Kidney (tissue), 14 donors: ENCODE results near the gene LRRC1. TPM values are rescaled to one million over a fixed set of nuclear protein-coding genes. Genes with fewer than 3 reads are reported as not detected.

Experiments used
- DNase-seq, 5 donors: peaks; one replicate each; pipeline ENCODE4 v3.0.0-alpha.2; 2013 to 2020
- FAIRE-seq: peaks from 2 replicates; lab custom pipeline; 2012; peaks lifted over from hg19 to GRCh38; lab: Jason Lieb, UNC
- H3K27ac ChIP-seq, 2 donors: one replicate each; pipeline ENCODE4 v1.7.0; 2013; ENCODE audit warnings: low read depth in 2 of 2, low read length in 2 of 2, inconsistent platforms in 1 of 2
- H3K27me3 ChIP-seq: one replicate; pipeline ENCODE4 v1.7.1; 2013; ENCODE audit warnings: low read length, inconsistent platforms; ENCODE audit not compliant: control insufficient read depth, insufficient read depth
- H3K36me3 ChIP-seq, 3 donors: one replicate each; pipeline versions ENCODE4 v1.7.0 to v1.7.1; 2013; ENCODE audit warnings: low read length in 3 of 3, control low read depth in 1 of 3, inconsistent platforms in 1 of 3; ENCODE audit not compliant: insufficient read depth in 3 of 3, control insufficient read depth in 2 of 3
- H3K4me1 ChIP-seq, 3 donors: one replicate each; pipeline versions ENCODE4 v1.7.0 to v1.7.1; 2013; ENCODE audit warnings: low read length in 3 of 3, inconsistent platforms in 1 of 3, low read depth in 1 of 3; ENCODE audit not compliant: control insufficient read depth in 2 of 3, insufficient read depth in 2 of 3
- H3K4me3 ChIP-seq, 3 donors: one replicate each; pipeline versions ENCODE4 v1.7.0 to v1.8.1; 2013; ENCODE audit warnings: low read length in 3 of 3, control low read depth in 1 of 3, inconsistent platforms in 1 of 3
- H3K9ac ChIP-seq, 3 donors: one replicate each; pipeline versions ENCODE4 v1.7.0 to v1.7.1; 2013; ENCODE audit warnings: low read length in 3 of 3, control low read depth in 1 of 3, inconsistent platforms in 1 of 3
- H3K9me3 ChIP-seq, 3 donors: one replicate each; pipeline versions ENCODE4 v1.7.0 to v1.7.1; 2013; ENCODE audit warnings: low read length in 3 of 3, control low read depth in 1 of 3, inconsistent platforms in 1 of 3; ENCODE audit not compliant: control insufficient read depth in 2 of 3, insufficient read depth in 1 of 3
- intact Hi-C: fragments of 100-400 bp; cut with DNase I; formaldehyde crosslinking; loops from one replicate; pipeline ENCODE4 v1.11.1; 2022
- polyA plus RNA-seq: library from polyadenylated mRNA; stranded (reverse); fragments of 350-450 nt; fragmentation: Illumina TruSeq; extraction: RNeasy Lipid Tissue Mini Kit (QIAGEN cat#74804); gene quantifications from one replicate; pipeline ENCODE4 v1.2.3, GENCODE V29; 2014; ENCODE audit warnings: low read depth, low replicate concordance; ENCODE audit not compliant: insufficient read depth
- total RNA-seq: library from RNA; stranded (reverse); fragmentation: NEBNext Ultra II Directional; extraction: Animal tissue kit (Norgen Biotek cat#: 25700); gene quantifications from one replicate; pipeline ENCODE4 v1.2.1, GENCODE V29; 2021
- TF ChIP-seq, protein P1 (sequence below): IDR thresholded peaks from 3 replicates; pipeline ENCODE4 v1.5.1; 2012; ENCODE audit warnings: mild to moderate bottlenecking, moderate library complexity, borderline replicate concordance; ENCODE audit not compliant: insufficient read depth; ENCODE audit errors: extremely low read depth
- donor health status: control.
- donor health status: control.
- donor health status: control.
- donor health status: control.
- donor health status: control.
- donor health status: DM: yes; HTN: yes; CAD: no.
- donor health status: Normal renal cell carcinoma (clear cell type).

LRRC1 gene
- total and polyA plus RNA-seq, 2 donors from 2014 or later: 7.8 to 12.6 TPM

GRCh38 chr6:53756396-53756795, 38.4 kb upstream of the LRRC1 start:
- FAIRE-seq (no peak), DNase-seq (no peak)
- Histone ChIP-seq H3K9me3 (no peaks in the 10 kb centered on the region), H3K9ac (no peak overlapping the region), H3K27me3 (no peaks in the 10 kb centered on the region), H3K4me3 (no peak overlapping the region), H3K27ac (no peak overlapping the region), H3K36me3 (no peaks in the 10 kb centered on the region), H3K4me1 (no peaks in the 10 kb centered on the region)
- intact Hi-C loops: no loop called here
- TF ChIP-seq, protein P1, sequence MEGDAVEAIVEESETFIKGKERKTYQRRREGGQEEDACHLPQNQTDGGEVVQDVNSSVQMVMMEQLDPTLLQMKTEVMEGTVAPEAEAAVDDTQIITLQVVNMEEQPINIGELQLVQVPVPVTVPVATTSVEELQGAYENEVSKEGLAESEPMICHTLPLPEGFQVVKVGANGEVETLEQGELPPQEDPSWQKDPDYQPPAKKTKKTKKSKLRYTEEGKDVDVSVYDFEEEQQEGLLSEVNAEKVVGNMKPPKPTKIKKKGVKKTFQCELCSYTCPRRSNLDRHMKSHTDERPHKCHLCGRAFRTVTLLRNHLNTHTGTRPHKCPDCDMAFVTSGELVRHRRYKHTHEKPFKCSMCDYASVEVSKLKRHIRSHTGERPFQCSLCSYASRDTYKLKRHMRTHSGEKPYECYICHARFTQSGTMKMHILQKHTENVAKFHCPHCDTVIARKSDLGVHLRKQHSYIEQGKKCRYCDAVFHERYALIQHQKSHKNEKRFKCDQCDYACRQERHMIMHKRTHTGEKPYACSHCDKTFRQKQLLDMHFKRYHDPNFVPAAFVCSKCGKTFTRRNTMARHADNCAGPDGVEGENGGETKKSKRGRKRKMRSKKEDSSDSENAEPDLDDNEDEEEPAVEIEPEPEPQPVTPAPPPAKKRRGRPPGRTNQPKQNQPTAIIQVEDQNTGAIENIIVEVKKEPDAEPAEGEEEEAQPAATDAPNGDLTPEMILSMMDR: no peak

DNA sequence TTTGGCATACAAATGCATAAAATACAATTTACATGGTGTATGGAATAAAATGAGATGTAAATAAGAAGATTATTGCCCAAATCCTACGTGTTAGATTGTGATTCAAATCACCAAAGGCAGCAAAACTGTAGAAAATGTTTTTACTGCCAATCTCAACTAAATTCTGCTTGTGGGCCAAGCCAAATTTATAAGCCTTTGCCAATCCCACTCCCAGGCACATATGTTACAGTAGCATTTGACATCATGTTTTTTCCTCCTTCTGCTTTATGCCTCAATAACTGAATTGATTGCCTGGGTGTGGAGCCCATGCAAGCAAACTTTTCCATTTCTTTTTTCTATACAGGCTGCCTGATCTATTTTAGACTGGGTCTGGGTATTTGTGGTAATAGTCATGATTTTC, 36.3 kb upstream of the LRRC1 start:
- no peaks in the 10 kb centered on the region for H3K27me3 ChIP-seq
- intact Hi-C loops: no loop called here

GRCh38 chr6:53761036-53761435, 33.8 kb upstream of the LRRC1 start:
- intact Hi-C loops: no loop called here
- Histone ChIP-seq H3K9ac (no peak overlapping the region), H3K27ac (no peak overlapping the region), H3K4me1 (no peaks in the 10 kb centered on the region), H3K4me3 (no peak overlapping the region), H3K27me3 (no peaks in the 10 kb centered on the region), H3K9me3 (no peaks in the 10 kb centered on the region), H3K36me3 (no peaks in the 10 kb centered on the region)
- no peak for FAIRE-seq
- no peak for DNase-seq
- TF ChIP-seq, protein P1: no peak

More for the DNA sequence above, 36.3 kb upstream of the LRRC1 start:
- no peak for FAIRE-seq
- Histone ChIP-seq H3K27ac (no peak overlapping the region), H3K4me1 (no peaks in the 10 kb centered on the region), H3K36me3 (no peaks in the 10 kb centered on the region), H3K9ac (no peak overlapping the region), H3K4me3 (no peak overlapping the region), H3K9me3 (no peaks in the 10 kb centered on the region)
- TF ChIP-seq, protein P1: no peak
- no peak for DNase-seq

DNA sequence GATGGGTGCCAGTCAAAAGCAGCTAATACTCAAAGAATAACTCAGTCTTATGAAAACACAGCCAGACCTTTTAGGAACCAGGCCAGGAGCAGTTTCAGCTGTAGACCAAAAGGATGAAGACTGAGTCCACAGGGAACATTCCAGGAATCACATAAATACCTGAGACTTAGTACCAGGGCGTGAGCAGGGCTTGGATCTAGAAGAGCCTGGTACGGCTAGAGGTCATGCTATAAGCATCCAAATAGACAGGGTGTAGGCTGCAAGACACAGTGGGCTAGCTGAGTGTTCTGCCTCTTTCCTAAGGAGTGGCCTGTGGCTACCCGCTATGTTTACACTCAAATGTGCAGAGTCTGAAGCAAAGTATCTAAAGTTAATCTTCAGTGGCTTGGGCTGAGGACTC, 29.5 kb upstream of the LRRC1 start:
- no peaks in the 10 kb centered on the region for H3K4me1 ChIP-seq
- H3K9me3 ChIP-seq: no peaks in the 10 kb centered on the region
- TF ChIP-seq, protein P1: no peak
- H3K36me3 ChIP-seq: no peaks in the 10 kb centered on the region
- no peak overlapping the region for H3K4me3 ChIP-seq
- FAIRE-seq: no peak
- no peak overlapping the region for H3K27ac ChIP-seq
- no peaks in the 10 kb centered on the region for H3K27me3 ChIP-seq
- H3K9ac ChIP-seq: no peak overlapping the region
- no peak for DNase-seq
- intact Hi-C loops: no loop called here
